GM12872 (cell line): ENCODE data around the gene ACAT2.

Experiments
- CTCF ChIP-seq: IDR thresholded peaks from 3 replicates; pipeline ENCODE4 v1.5.1; 2011; ENCODE audit warnings: low read depth, mild to moderate bottlenecking, low read length, moderate library complexity; ENCODE audit not compliant: insufficient read depth

Gene ACAT2

GRCh38 chr6:159772196-159772595 lies 10.4 kb downstream of the ACAT2 start:
- no peak for TF ChIP-seq CTCF

DNA sequence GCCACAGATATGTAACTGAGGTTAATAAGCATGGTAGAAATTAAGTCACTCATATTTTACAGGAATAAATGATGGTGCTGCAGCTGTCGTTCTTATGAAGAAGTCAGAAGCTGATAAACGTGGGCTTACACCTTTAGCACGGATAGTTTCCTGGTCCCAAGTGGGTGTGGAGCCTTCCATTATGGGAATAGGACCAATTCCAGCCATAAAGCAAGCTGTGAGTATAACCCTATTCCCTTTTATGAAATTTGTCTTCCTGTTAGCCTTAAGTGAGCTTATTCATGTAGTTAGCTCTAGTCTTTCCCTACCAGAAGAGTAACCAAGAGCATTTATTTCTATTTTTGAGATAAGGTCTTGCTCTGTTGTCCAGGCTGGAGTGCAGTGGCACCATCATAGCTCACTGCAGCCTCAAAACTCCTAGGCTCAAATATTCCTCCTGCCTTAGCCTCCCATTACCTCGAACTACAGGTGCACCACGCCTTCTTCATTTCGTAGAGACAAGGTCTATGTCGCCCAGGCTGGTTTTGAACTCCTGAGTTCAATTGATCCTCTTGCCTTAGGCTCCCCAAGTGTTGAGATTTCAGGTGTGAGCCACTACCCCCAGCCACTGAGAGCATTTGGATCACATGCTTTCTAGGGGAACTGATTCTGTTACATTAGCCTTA lies 15.5 kb downstream of the ACAT2 start:
- TF ChIP-seq CTCF, result no peak

GRCh38 chr6:159778131-159778530 lies 16.3 kb downstream of the ACAT2 start:
- TF ChIP-seq CTCF, result no peak

- TF ChIP-seq CTCF, result no peak
Observed at GRCh38 chr6:159778542-159779103, 16.8 kb downstream of the ACAT2 start.

GRCh38 chr6:159788276-159788675 lies 26.4 kb downstream of the ACAT2 start:
- no peak for TF ChIP-seq CTCF

- TF ChIP-seq CTCF, result no peak
Observed at GRCh38 chr6:159788753-159789376, 27.0 kb downstream of the ACAT2 start.

GRCh38 chr6:159789377-159790148 lies 27.7 kb downstream of the ACAT2 start, which contains the start of gene TCP1:
Gene TCP1 (minus strand): TSS chr6:159789602. CDS start chr6:159789468, 134 bp downstream.
- TF ChIP-seq CTCF, result no peak
